ENCODE results near the gene SDK1.

SDK1 gene

GRCh38 chr7:4040109-4040928, 739.3 kb downstream of the SDK1 start:
- no peak for DNase-seq (ENCODE audit: low read depth in 2 of 2)

GRCh38 chr7:4042402-4043045, 741.5 kb downstream of the SDK1 start:
- DNase-seq (ENCODE audit: low read depth in 2 of 2): no peak

GRCh38 chr7:4043988-4044387, 742.9 kb downstream of the SDK1 start:
- DNase-seq (ENCODE audit: low read depth in 2 of 2): no peak

GRCh38 chr7:4045450-4045849, 744.4 kb downstream of the SDK1 start:
- DNase-seq (ENCODE audit: low read depth in 2 of 2): no peak

- no peak for DNase-seq (ENCODE audit: low read depth in 2 of 2)
Measured at GRCh38 chr7:4045975-4046374, 744.9 kb downstream of the SDK1 start.

GRCh38 chr7:4048336-4048735, 747.3 kb downstream of the SDK1 start:
- no peak for DNase-seq (ENCODE audit: low read depth in 2 of 2)

- DNase-seq (ENCODE audit: low read depth in 2 of 2): no peak
Measured at GRCh38 chr7:4049202-4049601, 748.1 kb downstream of the SDK1 start.

- DNase-seq (ENCODE audit: low read depth in 2 of 2): no peak
Measured at GRCh38 chr7:4050126-4050660, 749.1 kb downstream of the SDK1 start.

GRCh38 chr7:4051696-4052095, 750.6 kb downstream of the SDK1 start:
- no peak for DNase-seq (ENCODE audit: low read depth in 2 of 2)

- no peak for DNase-seq (ENCODE audit: low read depth in 2 of 2)
Measured at GRCh38 chr7:4052130-4052529, 751.1 kb downstream of the SDK1 start.

- DNase-seq (ENCODE audit: low read depth in 2 of 2): no peak
Measured at GRCh38 chr7:4054158-4054557, 753.1 kb downstream of the SDK1 start.

- no peak for DNase-seq (ENCODE audit: low read depth in 2 of 2)
Measured at GRCh38 chr7:4056552-4057288, 755.7 kb downstream of the SDK1 start.

- DNase-seq (ENCODE audit: low read depth in 2 of 2): no peak
Measured at GRCh38 chr7:4057289-4057616, 756.2 kb downstream of the SDK1 start.

GRCh38 chr7:4058158-4058557, 757.1 kb downstream of the SDK1 start:
- no peak for DNase-seq (ENCODE audit: low read depth in 2 of 2)

- no peak for DNase-seq (ENCODE audit: low read depth in 2 of 2)
Measured at GRCh38 chr7:4065190-4065589, 764.1 kb downstream of the SDK1 start.

- DNase-seq (ENCODE audit: low read depth in 2 of 2): no peak
Measured at GRCh38 chr7:4066206-4066605, 765.2 kb downstream of the SDK1 start.

GRCh38 chr7:4066626-4067475, 765.8 kb downstream of the SDK1 start:
- no peak for DNase-seq (ENCODE audit: low read depth in 2 of 2)

GRCh38 chr7:4067476-4067760, 766.4 kb downstream of the SDK1 start:
- DNase-seq (ENCODE audit: low read depth in 2 of 2): no peak

- DNase-seq (ENCODE audit: low read depth in 2 of 2): no peak
Measured at GRCh38 chr7:4067874-4068273, 766.8 kb downstream of the SDK1 start.

- DNase-seq (ENCODE audit: low read depth in 2 of 2): no peak
Measured at GRCh38 chr7:4068286-4068685, 767.2 kb downstream of the SDK1 start.

- no peak for DNase-seq (ENCODE audit: low read depth in 2 of 2)
Measured at GRCh38 chr7:4069268-4070095, 768.4 kb downstream of the SDK1 start.

Data from stimulated activated CD4-positive, alpha-beta T cell treated with anti-CD3 and anti-CD28 coated beads, Interleukin-12 subunit alpha, Interleukin-12 subunit beta, amount 100 ng/mL, for 24 hours (primary cell).